Transverse colon (tissue), 4 donors: ENCODE results near the gene RBX1. TPM values are rescaled to one million over a fixed set of nuclear protein-coding genes. Genes with fewer than 3 reads are reported as not detected.
"Not testable (repeated sequence)": the region's sequence is repeated elsewhere in the genome, so short reads cannot be mapped to it uniquely, and the experiment has no call there.

ENCODE experiments used
- DNase-seq: peaks from one replicate; pipeline ENCODE4 v3.0.0-alpha.2; 2019
- H3K27ac ChIP-seq, 4 donors: fragments of 200-600 bp; sonication (generic); 2 replicates each; pipeline ENCODE4 v1.5.1; 2016 to 2018; ENCODE audit warnings: inconsistent platforms in 4 of 4
- H3K27me3 ChIP-seq: fragments of 200-600 bp; sonication (generic); 2 replicates; pipeline ENCODE4 v1.5.1; 2017; ENCODE audit warnings: inconsistent platforms
- H3K36me3 ChIP-seq, 4 donors: fragments of 200-600 bp; sonication (generic); 2 replicates each; pipeline ENCODE4 v1.5.1; 2017 to 2019; ENCODE audit warnings: inconsistent platforms in 4 of 4
- H3K4me1 ChIP-seq, 4 donors: fragments of 200-600 bp; sonication (generic); 2 replicates each; pipeline ENCODE4 v1.5.1; 2017 to 2020; ENCODE audit warnings: inconsistent platforms in 4 of 4
- H3K4me3 ChIP-seq, 4 donors: fragments of 200-600 bp; sonication (generic); 1 replicate in 1 of 4; 2 replicates in 3 of 4; pipeline versions ENCODE4 v1.5.1 to v1.6.1; 2017 to 2019; ENCODE audit warnings: inconsistent platforms in 4 of 4
- H3K9me3 ChIP-seq, 2 donors: fragments of 200-600 bp; sonication (generic); 2 replicates each; pipeline ENCODE4 v1.5.1; 2017 to 2019; ENCODE audit warnings: inconsistent platforms in 2 of 2
- EP300 ChIP-seq: sonication (generic); formaldehyde crosslinking; IDR thresholded peaks from one replicate; pipeline ENCODE4 v1.6.1; 2017; ENCODE audit warnings: antibody characterized with exemption, low read depth
- POLR2A ChIP-seq: fragments of 450-650 bp; IDR thresholded peaks from one replicate; pipeline ENCODE4 v1.6.1; 2016; ENCODE audit warnings: antibody characterized with exemption, mild to moderate bottlenecking, moderate library complexity
- POLR2AphosphoS5 ChIP-seq, 3 donors: sonication (generic); formaldehyde crosslinking; IDR thresholded peaks; one replicate each; pipeline ENCODE4 v1.6.1; 2016; ENCODE audit warnings: antibody characterized with exemption in 3 of 3
- WGBS, 2 donors: methylation state at CpG; one replicate each; pipeline ENCODE4 v1.1.5; 2018; ENCODE audit warnings: low coverage in 1 of 2; 5-methylcytosine and 5-hydroxymethylcytosine counted together
- in situ Hi-C, 4 donors: fragments of 200-750 bp; cut with MboI; loops; one replicate each; pipeline versions ENCODE4 v1.15.0 to v1.15.1; 2017; ENCODE audit warnings: low sequenced_read_pairs in 3 of 4, low pct_ligation_motif_present in 1 of 4, low pct_unique_long_range_greater_than_20kb in 1 of 4
- intact Hi-C: fragments of 100-400 bp; cut with DNase I; formaldehyde crosslinking; loops from one replicate; pipeline ENCODE4 v1.15.1; 2023; ENCODE audit warnings: low total_unique reads
- total RNA-seq, 4 donors: library from RNA; depleted of rRNA; stranded (reverse); fragments of >200 nt; gene quantifications; one replicate each; pipeline ENCODE4 v1.1.0, GENCODE V29; 2016
- TF ChIP-seq, protein P1 (sequence below), 5 experiments: fragments of 200-600 bp in 3 of 5; fragments of 450-650 bp in 2 of 5; sonication (generic) in 3 of 5; IDR thresholded peaks; 1 replicate in 2 of 5; 2 replicates in 3 of 5; pipeline ENCODE4 v1.5.1; 2016 to 2017; ENCODE audit warnings: antibody characterized with exemption in 5 of 5, inconsistent platforms in 3 of 5, mild to moderate bottlenecking in 2 of 5, moderate library complexity in 1 of 5

Gene RBX1
- total RNA-seq, result 10 to 100 TPM in 3 of 4 donors, 1 to 10 TPM in 1; 7.8 to 36.9 (median 24.9) TPM

DNA sequence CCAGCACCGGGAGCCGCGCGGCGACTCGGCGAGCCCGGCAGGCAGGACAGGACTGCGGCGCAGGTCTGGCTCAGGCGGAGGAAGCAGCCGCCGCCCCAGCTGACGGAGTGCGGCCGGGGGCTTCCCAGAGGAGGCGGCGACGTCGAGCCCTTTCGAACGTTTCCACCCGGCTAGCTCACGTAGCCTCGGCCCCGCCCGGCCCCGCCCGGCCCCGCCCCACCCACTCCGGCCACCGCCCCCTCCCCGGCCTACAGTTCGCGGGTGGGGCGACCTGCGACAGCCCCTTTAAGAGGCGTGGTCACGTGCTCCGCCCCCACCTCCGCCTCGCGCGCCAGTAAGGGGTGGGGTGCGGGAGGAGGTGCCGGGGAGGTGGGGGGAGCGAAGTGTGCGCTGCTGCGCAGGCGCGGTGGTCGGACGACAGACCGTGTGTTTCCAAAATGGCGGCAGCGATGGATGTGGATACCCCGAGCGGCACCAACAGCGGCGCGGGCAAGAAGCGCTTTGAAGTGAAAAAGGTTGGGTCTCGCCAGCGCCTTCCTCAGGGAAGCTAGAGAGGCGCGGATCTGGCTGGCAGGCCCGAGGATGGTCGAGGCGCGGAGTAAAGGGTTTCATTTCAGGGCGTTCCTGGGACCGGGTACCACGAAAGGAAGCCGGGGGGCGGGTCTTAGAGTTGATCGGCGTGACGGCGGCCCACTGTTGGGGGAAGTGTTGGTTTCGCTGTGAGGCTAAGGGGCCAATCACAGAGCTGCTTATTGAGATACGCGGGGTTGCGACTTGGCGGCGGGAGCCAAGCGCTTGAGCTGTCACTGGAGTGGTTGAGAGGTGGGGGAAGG is at the start of gene RBX1:
Gene RBX1 (plus strand): TSS at position 417 of the 833 bp plus-strand sequence. CDS start 21 bp downstream, at position 438.
- Histone ChIP-seq H3K27me3 (no peaks in the 10 kb centered on the region), H3K27ac (peak within 1 kb of the TSS; percentile 92 to 98 (median 96)), H3K4me1 (peaks cover 10 to 29% (median 15%) of the 10 kb centered on the region in 4 donors), H3K4me3 (peak within 1 kb of the TSS; percentile 69 to 94 (median 74)), H3K36me3 (peaks cover 0 to 5% (median 0%) of the 10 kb centered on the region in 4 donors), H3K9me3 (no peaks in the 10 kb centered on the region)
- in situ Hi-C loops (loop anchor here in 2 of 4 donors (10.0 kb wide), 2 partner anchors 134 to 144 kb away; partner anchors contain the start of gene EP300 (in 1 of the 2)), intact Hi-C loops (loop anchor here (1.0 to 5.0 kb wide), 2 partner anchors 71 to 140 kb away; no protein-coding TSS in a partner anchor)
- DNase-seq, result peak; percentile 99
- TF ChIP-seq POLR2A (peak; percentile 94), EP300 (peak; percentile 50), POLR2AphosphoS5 (IDR thresholded peaks at IDR 0.05) (peak; percentile 66 to 92 (median 82))
- TF ChIP-seq, protein P1, sequence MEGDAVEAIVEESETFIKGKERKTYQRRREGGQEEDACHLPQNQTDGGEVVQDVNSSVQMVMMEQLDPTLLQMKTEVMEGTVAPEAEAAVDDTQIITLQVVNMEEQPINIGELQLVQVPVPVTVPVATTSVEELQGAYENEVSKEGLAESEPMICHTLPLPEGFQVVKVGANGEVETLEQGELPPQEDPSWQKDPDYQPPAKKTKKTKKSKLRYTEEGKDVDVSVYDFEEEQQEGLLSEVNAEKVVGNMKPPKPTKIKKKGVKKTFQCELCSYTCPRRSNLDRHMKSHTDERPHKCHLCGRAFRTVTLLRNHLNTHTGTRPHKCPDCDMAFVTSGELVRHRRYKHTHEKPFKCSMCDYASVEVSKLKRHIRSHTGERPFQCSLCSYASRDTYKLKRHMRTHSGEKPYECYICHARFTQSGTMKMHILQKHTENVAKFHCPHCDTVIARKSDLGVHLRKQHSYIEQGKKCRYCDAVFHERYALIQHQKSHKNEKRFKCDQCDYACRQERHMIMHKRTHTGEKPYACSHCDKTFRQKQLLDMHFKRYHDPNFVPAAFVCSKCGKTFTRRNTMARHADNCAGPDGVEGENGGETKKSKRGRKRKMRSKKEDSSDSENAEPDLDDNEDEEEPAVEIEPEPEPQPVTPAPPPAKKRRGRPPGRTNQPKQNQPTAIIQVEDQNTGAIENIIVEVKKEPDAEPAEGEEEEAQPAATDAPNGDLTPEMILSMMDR (IDR thresholded peaks at IDR 0.05), result no peak
- WGBS, 2 donors, result 0 to 1% methylated on average over 9 to 57 of the region's 86 CpGs

DNA sequence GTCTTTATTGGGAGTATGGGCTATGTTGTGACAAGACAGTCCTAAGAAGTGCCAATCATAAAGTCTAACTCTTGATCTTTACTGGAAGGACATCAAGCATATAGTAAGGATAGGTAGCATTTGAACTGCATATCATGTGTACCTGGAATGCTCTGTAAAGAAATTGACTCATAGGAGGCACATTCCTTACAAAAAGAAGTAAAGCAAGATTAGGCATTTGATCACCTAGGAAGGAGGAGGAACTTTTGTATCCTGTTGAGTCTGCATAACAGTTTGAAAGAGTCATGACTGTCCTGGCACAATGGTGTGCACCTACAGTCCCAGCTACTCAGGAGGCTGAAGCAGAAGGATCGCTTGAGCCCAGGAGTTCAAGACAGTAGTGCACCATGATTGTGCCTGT is 47.1 kb upstream of the RBX1 start:
- Histone ChIP-seq H3K9me3 (no peaks in the 10 kb centered on the region), H3K4me3 (no peak overlapping the region), H3K27ac (no peak overlapping the region), H3K4me1 (no peaks in the 10 kb centered on the region), H3K36me3 (peaks cover 0 to 4% (median 0%) of the 10 kb centered on the region in 4 donors), H3K27me3 (no peaks in the 10 kb centered on the region)
- DNase-seq, result no peak
- intact Hi-C loops (no loop called here), in situ Hi-C loops (no loop called here)
- WGBS, 2 donors, result 91% methylated on average over 1 of the region's 1 CpG; no CpG with 5 or more reads in 1 of the 2 donors
- no peak for TF ChIP-seq EP300
- no peak for TF ChIP-seq POLR2A
- TF ChIP-seq, protein P1 (IDR thresholded peaks at IDR 0.05), result no peak
- TF ChIP-seq POLR2AphosphoS5 (IDR thresholded peaks at IDR 0.05), result no peak

DNA sequence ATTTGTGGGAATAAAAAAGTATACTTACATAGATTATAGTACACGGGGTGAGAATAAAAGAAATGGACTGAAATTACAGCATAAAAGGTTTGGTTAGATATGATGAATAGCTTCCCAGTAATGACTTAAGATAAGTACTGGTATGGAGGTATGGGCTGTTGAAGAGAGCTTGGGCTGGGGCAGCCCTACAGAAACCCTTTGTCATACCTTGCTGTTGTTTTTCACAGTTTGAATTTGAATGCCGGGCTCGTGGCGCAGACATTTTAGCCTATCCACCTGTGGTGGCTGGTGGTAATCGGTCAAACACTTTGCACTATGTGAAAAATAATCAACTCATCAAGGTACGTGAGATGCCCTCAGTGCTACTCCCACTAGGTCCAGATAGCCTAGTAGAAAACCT is 42.3 kb upstream of the RBX1 start:
- DNase-seq, result no peak
- H3K27ac ChIP-seq, result no peak overlapping the region
- H3K27me3 ChIP-seq, result no peaks in the 10 kb centered on the region
- TF ChIP-seq POLR2AphosphoS5 (IDR thresholded peaks at IDR 0.05) (no peak), EP300 (no peak), POLR2A (no peak)
- TF ChIP-seq, protein P1 (IDR thresholded peaks at IDR 0.05), result no peak
- H3K36me3 ChIP-seq, result peaks cover 0 to 13% (median 0%) of the 10 kb centered on the region in 4 donors
- intact Hi-C loops, result no loop called here
- in situ Hi-C loops, result no loop called here
- 93 to 95% methylated on average over 6 of the region's 6 CpGs for WGBS, 2 donors
- no peaks in the 10 kb centered on the region for H3K9me3 ChIP-seq
- H3K4me3 ChIP-seq, result no peak overlapping the region
- no peaks in the 10 kb centered on the region for H3K4me1 ChIP-seq

- no peaks in the 10 kb centered on the region for H3K27me3 ChIP-seq
- DNase-seq, result no peak
- intact Hi-C loops, result no loop called here
- in situ Hi-C loops, result no loop called here
- WGBS, 2 donors, result 87 to 100% methylated on average over 3 of the region's 3 CpGs
- no peak overlapping the region for H3K4me3 ChIP-seq
- H3K36me3 ChIP-seq, result peaks cover 0 to 23% (median 3%) of the 10 kb centered on the region in 4 donors
- H3K27ac ChIP-seq, result no peak overlapping the region
- TF ChIP-seq, protein P1 (IDR thresholded peaks at IDR 0.05), result no peak
- TF ChIP-seq POLR2AphosphoS5 (IDR thresholded peaks at IDR 0.05) (no peak), POLR2A (no peak), EP300 (no peak)
- H3K4me1 ChIP-seq, result no peaks in the 10 kb centered on the region
- no peaks in the 10 kb centered on the region for H3K9me3 ChIP-seq
Measured at GRCh38 chr22:40911772-40912171, 39.4 kb upstream of the RBX1 start.

- in situ Hi-C loops, intact Hi-C loops, H3K27me3 ChIP-seq, H3K27ac ChIP-seq, H3K4me3 ChIP-seq, DNase-seq, H3K4me1 ChIP-seq, H3K9me3 ChIP-seq: not testable (repeated sequence)
- peaks cover 0 to 21% (median 3%) of the 10 kb centered on the region in 4 donors for H3K36me3 ChIP-seq
- 95 to 96% methylated on average over 6 of the region's 6 CpGs for WGBS, 2 donors
Measured at GRCh38 chr22:40912987-40913386, 38.2 kb upstream of the RBX1 start.
